ENCODE data around the gene AGO4. TPM values are rescaled to one million over a fixed set of nuclear protein-coding genes. Genes with fewer than 3 reads are reported as not detected.
A peak's percentile ranks its signal among the peaks of the same experiment; 100 is the strongest.
"Not testable (repeated sequence)": the region's sequence is repeated elsewhere in the genome, so short reads cannot be mapped to it uniquely, and the experiment has no call there.

Gene AGO4
- polyA plus RNA-seq, 1 donor from 2014 or later: 4.2 TPM

DNA sequence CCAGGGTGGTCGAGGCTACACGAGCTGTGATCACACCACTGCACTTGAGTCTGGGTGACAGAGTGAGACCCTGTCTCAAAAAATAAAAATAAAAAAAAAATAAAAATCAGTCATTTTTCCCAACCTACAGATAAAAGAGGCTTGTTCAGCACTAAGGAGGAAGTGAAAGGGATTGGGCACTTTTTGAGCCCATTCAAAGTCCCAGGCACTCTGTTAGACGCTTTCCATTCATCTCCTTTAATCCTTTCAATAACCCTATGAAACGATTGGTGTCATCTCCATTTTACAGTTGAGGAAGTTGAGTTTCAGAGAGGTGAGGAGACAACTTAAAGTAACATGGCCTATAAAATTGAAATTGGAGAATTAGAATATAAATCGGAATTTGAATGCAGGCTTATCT is 10.4 kb upstream of the AGO4 start:
- Mint-ChIP-seq H3K27ac (no peak overlapping the region), H3K36me3 (no peaks in the 10 kb centered on the region), H3K4me1 (peaks cover 14 to 15% (median 14%) of the 10 kb centered on the region in 3 donors), H3K27me3 (peaks cover 1% of the 10 kb centered on the region), H3K4me3 (peak overlapping the region in 3 of 4 donors; percentile 14 to 82 (median 63)), H3K9me3 (no peaks in the 10 kb centered on the region)

DNA sequence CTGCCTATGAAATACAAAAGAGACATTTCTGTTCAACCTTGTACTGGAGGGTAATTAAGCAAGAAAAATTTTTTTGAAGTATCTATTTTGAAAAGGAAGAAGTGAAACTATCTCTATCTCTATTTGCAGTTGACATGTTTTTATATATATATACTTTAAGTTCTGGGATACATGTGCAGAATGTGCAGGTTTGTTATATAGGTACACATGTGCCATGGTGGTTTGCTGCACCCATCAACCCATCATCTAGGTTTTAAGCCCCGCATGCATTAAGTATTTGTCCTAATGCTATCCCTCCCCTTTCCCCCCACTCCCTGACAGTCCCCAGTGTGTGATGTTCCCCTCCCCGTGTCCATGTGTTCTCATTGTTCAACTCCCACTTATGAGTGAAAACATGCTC is 9.8 kb upstream of the AGO4 start:
- Mint-ChIP-seq H3K27ac (peak overlapping the region in 1 of 3 donors; percentile 39), H3K4me1 (peaks cover 14 to 15% (median 14%) of the 10 kb centered on the region in 3 donors), H3K4me3 (peak overlapping the region in 3 of 4 donors; percentile 14 to 82 (median 67))
- H3K9me3 Mint-ChIP-seq, H3K36me3 Mint-ChIP-seq, H3K27me3 Mint-ChIP-seq: not testable (repeated sequence)

DNA sequence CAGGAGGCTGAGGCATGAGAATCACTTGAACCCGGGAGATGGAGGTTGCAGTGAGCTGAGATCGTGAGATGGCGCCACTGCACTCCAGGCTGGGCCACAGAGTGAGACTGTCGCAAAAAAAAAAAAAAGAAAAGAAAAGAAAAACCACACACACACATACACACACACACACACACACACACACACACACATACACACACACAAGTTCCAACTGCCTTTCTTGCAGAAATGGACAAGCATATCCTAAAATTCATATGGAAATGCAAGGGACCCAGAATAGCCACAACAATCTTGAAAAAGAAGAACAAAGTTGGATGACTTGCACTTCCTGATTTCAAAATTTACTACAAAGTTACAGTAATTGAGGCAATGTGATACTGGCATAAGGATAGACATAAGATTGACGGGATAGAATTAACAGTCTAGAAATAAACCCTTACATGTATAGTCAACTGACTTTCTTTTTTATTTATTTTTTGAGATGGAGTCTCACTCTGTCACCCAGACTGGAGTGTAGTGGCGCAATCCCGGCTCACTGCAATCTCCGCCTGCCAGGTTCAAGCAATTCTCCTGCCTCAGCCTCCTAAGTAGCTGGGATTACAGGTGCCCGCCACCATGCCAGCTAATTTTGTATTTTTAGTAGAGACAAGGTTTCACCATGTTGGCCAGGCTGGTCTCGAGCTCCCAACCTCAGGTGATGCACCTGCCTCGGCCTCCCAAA is 7.5 kb upstream of the AGO4 start:
- H3K36me3 Mint-ChIP-seq, H3K4me3 Mint-ChIP-seq, H3K9me3 Mint-ChIP-seq, H3K27me3 Mint-ChIP-seq: not testable (repeated sequence)
- H3K27ac Mint-ChIP-seq: peak overlapping the region in 2 of 3 donors; percentile 27 to 59
- peaks cover 18 to 21% (median 20%) of the 10 kb centered on the region in 3 donors for H3K4me1 Mint-ChIP-seq

DNA sequence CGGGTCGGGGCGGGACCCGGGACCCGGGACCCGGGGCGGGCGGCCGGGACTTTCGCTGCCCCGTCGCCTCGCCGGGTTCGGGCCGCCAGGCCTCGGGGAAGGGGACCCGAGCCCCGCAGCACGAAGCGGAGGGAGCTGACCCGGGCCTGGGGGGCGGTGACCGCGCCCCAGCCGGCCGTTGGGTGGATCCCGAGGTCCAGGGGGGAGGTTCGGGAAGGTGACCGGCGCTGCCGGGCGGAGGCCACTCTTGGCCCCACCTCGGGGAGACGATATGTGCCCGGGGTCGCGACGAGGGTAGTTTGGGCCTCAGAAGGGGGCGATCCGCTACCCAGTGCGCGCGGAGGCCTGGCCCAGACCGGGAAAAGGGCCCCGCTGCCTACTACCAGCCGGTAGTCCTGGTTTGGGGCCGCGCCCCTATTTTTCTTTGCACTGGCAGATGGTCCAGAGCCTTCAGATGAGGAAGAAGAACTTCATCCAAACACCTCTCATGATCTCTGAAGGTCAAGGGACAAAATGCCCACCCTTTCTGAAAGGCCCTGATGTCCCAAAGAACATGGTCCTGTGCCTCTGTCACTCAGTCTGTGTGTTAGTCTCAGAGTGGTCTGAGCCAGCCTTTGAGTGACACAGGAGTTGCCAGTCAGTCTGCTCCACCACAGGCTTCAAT is 766 bp downstream of the AGO4 start:
- Mint-ChIP-seq H3K4me1 (peaks cover 21 to 25% (median 24%) of the 10 kb centered on the region in 3 donors), H3K27me3 (no peaks in the 10 kb centered on the region), H3K27ac (peak overlapping the region; percentile 18 to 65 (median 46)), H3K4me3 (peak overlapping the region; percentile 79 to 96 (median 94)), H3K36me3 (peaks cover 2% of the 10 kb centered on the region), H3K9me3 (no peaks in the 10 kb centered on the region)

DNA sequence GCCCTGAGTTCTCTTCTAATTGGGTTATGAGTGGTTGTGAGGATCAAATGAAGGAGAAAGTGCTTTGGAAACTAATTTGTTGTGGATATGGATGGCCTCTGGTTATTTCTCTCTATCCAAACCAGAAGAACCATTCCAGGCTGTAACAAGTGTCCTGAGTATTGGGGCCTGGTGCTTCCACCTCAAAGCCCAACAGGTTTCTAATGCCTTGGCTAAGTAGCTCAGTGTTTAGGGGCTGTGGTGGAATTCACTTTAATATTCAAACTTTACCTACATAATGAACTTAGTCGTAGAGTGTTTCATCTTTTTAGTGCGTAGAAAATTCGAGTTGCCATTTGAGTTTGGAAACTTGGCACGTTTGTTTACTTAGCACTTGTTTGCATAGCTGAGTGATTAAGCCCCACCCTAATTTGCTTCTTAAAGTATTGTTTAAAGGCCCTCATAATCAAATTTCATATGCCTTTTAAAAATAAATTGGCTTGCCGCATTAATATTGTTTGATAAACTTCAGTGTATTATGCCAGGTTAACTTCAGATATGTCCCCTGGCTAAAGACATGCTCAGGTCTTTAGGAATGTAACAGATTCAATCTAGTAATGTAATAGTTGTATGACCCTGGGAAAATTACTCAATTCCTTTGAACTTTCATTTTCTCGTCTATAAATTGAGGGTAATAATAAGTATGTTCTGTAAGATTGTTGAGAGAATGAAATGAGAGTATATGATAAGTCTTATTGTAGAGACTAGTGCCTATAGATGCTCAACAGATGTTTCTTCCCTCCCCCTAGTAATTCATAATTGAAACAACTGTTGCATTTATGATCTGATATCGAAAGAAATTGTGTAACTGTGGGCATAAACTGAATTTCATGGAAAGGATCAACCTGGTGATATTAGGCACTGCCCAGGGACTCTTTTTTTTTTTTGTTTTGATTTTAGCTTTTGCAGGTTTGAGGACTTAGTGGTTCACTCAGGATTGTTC is 1.6 kb downstream of the AGO4 start:
- Mint-ChIP-seq H3K4me3 (peak overlapping the region; percentile 79 to 96 (median 94)), H3K36me3 (peaks cover 2% of the 10 kb centered on the region), H3K9me3 (no peaks in the 10 kb centered on the region), H3K27ac (peak overlapping the region; percentile 18 to 65 (median 46)), H3K4me1 (peaks cover 19 to 23% (median 23%) of the 10 kb centered on the region in 3 donors), H3K27me3 (no peaks in the 10 kb centered on the region)

DNA sequence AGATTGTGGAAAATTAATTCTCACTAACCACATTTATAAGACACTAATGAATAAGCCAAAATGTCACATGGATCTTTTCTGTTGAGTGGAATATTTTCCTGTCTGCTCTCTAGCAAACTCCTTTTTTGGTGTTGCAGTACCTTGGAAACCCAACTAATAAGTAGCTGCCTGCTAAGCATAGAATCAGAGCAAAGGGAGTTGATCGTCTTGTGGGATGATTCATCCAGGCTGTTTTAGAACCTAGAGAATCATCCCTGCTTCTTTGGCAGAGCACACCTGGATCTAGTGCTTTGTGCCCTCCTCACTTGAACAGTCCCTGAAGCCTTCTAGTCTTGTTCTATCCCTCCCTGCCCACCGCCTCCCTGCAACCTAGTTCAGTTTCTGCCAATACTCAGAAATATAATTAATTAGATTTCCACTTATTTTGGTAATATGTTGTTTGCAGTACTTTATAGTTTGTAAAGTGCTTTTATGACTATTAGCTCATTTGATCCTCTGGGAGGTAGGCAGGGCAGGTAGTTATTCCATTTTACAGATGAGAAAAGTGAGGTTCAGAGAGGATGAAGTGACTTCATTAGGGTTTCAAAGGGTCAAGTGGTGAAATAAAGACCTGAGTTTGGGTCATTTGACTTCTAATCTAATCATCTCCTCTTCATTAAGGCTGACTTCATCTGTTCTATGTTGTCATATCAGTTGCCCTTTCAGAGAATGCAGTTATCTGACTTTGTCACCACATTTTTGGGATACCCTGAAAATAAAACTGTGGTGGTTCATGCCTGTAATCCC is 2.5 kb downstream of the AGO4 start:
- H3K27ac Mint-ChIP-seq: peak overlapping the region in 1 of 3 donors; percentile 46
- H3K27me3 Mint-ChIP-seq: no peaks in the 10 kb centered on the region
- H3K4me1 Mint-ChIP-seq: peaks cover 15 to 20% (median 19%) of the 10 kb centered on the region in 3 donors
- H3K9me3 Mint-ChIP-seq: no peaks in the 10 kb centered on the region
- peak overlapping the region in 2 of 4 donors; percentile 93 to 96 for H3K4me3 Mint-ChIP-seq
- H3K36me3 Mint-ChIP-seq: peaks cover 2% of the 10 kb centered on the region

DNA sequence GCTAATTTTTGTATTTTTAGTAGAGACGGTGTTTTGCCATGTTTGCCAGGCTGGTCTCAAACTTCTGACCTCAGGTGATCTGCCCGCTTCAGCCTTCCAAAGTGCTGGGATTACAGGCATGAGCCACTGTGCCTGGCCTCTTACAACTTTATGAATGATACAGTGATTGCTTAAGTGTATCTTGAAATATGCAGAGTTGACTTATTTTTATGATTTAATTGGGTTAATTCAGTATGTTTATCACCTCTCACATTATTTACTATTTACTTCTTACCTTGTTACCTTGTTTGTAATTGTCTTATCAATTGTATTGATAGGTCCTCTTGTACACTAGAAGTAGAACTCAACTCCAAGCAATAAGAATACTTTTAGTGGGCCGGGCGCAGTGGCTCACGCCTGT is 4.9 kb downstream of the AGO4 start:
- not testable (repeated sequence) for H3K27ac Mint-ChIP-seq, H3K36me3 Mint-ChIP-seq, H3K9me3 Mint-ChIP-seq, H3K27me3 Mint-ChIP-seq, H3K4me3 Mint-ChIP-seq
- H3K4me1 Mint-ChIP-seq: peaks cover 13 to 16% (median 14%) of the 10 kb centered on the region in 3 donors

DNA sequence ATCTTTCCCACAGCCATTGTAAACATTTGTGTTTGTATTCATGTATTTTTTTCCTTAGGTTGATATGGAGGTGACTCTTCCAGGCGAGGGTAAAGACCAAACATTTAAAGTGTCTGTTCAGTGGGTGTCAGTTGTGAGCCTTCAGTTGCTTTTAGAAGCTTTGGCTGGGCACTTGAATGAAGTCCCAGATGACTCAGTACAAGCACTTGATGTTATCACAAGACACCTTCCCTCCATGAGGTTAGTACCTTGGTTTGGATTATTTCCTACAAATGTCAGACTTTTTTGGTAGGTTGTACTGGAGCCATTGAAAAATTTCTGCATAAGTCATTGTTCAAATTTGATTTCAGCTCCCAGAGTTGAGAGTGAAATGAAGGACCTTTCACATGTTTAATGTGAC is 17.4 kb downstream of the AGO4 start:
- H3K4me3 Mint-ChIP-seq: no peak overlapping the region
- H3K9me3 Mint-ChIP-seq: no peaks in the 10 kb centered on the region
- no peaks in the 10 kb centered on the region for H3K4me1 Mint-ChIP-seq
- peaks cover 10% of the 10 kb centered on the region for H3K36me3 Mint-ChIP-seq
- H3K27me3 Mint-ChIP-seq: no peaks in the 10 kb centered on the region
- H3K27ac Mint-ChIP-seq: no peak overlapping the region

DNA sequence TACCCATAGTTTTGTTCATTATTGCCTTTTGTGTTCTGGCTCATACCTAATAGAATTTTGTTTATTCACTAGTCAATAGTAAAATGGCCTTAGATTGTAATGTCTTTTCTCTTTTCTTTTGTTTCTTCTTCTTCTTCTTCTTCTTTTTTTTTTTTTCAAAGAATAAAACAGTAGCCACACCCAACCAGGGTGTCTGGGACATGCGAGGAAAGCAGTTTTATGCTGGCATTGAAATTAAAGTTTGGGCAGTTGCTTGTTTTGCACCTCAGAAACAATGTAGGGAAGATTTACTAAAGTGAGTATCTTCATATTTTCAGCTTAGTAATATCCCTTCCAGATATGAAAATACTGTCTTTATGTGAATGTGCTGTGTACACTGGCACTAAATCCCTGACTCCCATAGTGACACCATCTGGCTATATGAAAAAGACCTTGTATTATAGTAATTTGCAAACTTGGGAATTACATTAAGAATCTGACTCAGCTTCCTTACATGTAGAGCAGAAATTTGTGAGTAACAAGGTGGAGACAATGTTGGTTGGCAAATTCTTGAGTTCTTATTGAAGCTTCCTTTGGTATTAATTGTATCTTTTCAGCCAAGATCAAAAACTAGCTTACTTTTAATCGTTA is 24.6 kb downstream of the AGO4 start:
- H3K36me3 Mint-ChIP-seq: peaks cover 16% of the 10 kb centered on the region
- H3K27me3 Mint-ChIP-seq: no peaks in the 10 kb centered on the region
- H3K4me1 Mint-ChIP-seq: no peaks in the 10 kb centered on the region
- no peak overlapping the region for H3K27ac Mint-ChIP-seq
- H3K4me3 Mint-ChIP-seq: no peak overlapping the region
- peaks cover 0 to 2% (median 0%) of the 10 kb centered on the region in 3 donors for H3K9me3 Mint-ChIP-seq

DNA sequence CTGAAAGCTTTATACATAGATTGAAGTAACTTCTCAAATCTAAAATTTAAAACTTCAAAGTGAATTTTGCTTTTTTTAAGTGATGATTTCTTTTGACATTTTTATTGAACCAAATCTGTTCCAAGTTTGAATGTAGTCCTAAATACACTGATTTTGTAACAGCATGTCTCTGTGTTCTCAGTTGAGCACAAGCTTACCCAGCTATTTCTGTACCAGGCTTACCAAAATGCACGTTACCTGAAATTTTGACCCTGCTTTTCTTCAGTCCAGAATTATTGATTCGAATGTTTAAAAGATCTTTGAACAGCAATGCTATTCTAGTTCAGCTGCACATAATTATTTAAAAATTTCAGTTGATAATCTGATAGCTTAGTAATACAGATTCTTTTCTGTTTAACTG is 25.6 kb downstream of the AGO4 start:
- Mint-ChIP-seq H3K27ac (no peak overlapping the region), H3K4me3 (no peak overlapping the region), H3K4me1 (no peaks in the 10 kb centered on the region), H3K36me3 (peaks cover 16% of the 10 kb centered on the region), H3K27me3 (no peaks in the 10 kb centered on the region), H3K9me3 (peaks cover 0 to 2% (median 0%) of the 10 kb centered on the region in 3 donors)

DNA sequence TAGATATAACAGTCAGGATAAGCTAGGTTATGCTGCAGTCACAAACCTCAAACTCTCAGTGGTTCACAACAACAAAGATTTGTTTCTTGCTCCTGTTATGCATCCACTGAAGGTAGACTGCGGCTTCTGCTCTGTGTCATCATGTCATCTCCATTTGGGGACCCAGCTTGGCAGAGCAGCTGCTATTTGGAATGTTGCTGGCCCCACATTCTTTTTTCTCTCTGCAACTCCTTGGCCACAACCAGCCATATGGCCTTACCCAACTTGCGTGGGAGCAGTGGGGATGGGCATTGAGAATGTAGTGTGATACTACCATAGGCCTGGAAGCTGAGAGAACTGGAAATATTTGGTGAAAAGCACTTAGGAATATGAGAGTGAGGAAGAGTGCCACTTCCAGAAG is 26.4 kb downstream of the AGO4 start:
- Mint-ChIP-seq H3K9me3 (peaks cover 0 to 2% (median 0%) of the 10 kb centered on the region in 3 donors), H3K27ac (no peak overlapping the region), H3K27me3 (no peaks in the 10 kb centered on the region), H3K4me3 (no peak overlapping the region), H3K36me3 (peaks cover 17% of the 10 kb centered on the region), H3K4me1 (no peaks in the 10 kb centered on the region)

DNA sequence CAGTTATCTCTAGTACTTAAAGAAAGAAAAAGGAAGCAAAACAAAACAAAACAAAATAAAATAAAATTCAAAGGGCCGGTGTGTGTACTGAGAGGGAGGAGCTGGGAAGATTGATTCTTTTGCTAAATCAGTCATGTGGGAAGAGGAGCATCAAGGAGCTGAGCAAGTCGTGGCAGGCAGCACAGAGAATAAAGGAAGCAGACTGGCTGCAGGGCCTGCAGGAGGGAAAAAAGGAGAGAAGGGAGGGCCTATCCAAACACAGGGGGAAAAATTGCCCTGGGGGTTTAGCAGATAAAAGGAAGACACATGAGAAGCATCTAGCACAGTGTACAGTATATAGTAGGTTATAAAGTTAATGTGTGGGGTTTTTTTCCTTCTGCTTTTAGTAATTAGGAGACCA is 27.6 kb downstream of the AGO4 start:
- Mint-ChIP-seq H3K4me3 (no peak overlapping the region), H3K36me3 (peaks cover 17% of the 10 kb centered on the region), H3K27me3 (no peaks in the 10 kb centered on the region), H3K27ac (no peak overlapping the region), H3K9me3 (peaks cover 0 to 2% (median 0%) of the 10 kb centered on the region in 3 donors), H3K4me1 (no peaks in the 10 kb centered on the region)

DNA sequence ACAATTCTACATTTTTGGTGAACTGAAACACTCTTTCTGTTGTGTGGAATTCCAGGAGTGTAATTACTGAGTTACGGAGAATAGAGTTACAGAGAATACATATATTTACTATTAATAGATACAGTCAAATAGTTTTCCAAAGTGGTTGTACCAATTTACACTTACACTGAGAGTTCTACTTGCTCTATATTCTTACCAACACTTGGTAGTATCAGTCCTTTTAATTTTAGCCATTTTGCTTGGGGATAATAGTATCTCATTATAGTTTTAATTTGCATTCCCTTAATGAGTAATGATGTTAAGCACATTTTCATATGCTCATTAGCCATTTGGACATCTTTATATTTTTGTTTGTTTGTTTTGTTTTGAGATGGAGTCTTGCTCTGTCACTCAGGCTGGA is 28.9 kb downstream of the AGO4 start:
- Mint-ChIP-seq H3K27me3 (no peaks in the 10 kb centered on the region), H3K27ac (no peak overlapping the region), H3K36me3 (peaks cover 19% of the 10 kb centered on the region)

DNA sequence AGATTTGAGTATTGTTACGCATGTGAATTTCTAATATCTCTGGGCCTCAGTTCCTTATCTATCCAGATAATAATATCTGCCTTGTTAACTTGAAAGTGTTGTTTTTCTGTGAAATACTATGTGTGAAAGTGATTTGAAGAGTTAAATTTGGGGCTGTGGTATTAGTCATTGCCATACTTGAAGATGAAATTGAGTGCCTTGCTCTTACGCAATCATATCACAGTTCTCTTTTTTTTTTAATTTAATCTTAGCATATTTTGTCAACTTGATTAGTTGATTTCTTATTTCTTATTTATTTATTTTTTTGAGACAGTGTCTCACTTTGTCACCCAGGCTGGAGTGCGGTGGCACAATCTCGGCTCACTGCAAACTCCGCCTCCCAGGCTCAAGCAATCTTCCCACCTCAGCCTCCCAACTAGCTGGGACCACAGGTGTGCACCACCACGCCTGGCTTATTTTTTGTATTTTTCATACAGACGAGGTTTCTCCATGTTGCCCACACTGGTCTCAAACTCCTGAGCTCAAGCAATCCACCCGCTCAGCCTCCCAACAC is 31.0 kb downstream of the AGO4 start:
- Mint-ChIP-seq H3K27ac (no peak overlapping the region), H3K9me3 (peaks cover 0 to 2% (median 0%) of the 10 kb centered on the region in 3 donors), H3K4me1 (no peaks in the 10 kb centered on the region)

More for the DNA sequence above, 28.9 kb downstream of the AGO4 start:
- H3K4me3 Mint-ChIP-seq: no peak overlapping the region
- peaks cover 0 to 2% (median 0%) of the 10 kb centered on the region in 3 donors for H3K9me3 Mint-ChIP-seq
- no peaks in the 10 kb centered on the region for H3K4me1 Mint-ChIP-seq

More for the DNA sequence above, 31.0 kb downstream of the AGO4 start:
- Mint-ChIP-seq H3K27me3 (no peaks in the 10 kb centered on the region), H3K36me3 (peaks cover 26% of the 10 kb centered on the region), H3K4me3 (no peak overlapping the region)
